Measurements from ENCODE around the gene TBC1D13. TPM values are rescaled to one million over a fixed set of nuclear protein-coding genes. Genes with fewer than 3 reads are reported as not detected.
"Not testable (repeated sequence)": the region's sequence is repeated elsewhere in the genome, so short reads cannot be mapped to it uniquely, and the experiment has no call there.

Gene TBC1D13
- total RNA-seq, 1 donor from 2014 or later, result 20.5 TPM

GRCh38 chr9:128828719-128829452, 41.8 kb downstream of the TBC1D13 start:
- H3K9me3 Mint-ChIP-seq, result no peaks in the 10 kb centered on the region
- intact Hi-C loops (cut with micrococcal nuclease), result loop anchor here (5.0 kb wide), 1 partner anchor 57 kb away; the partner anchor contains the start of gene ZER1
- peaks cover 16% of the 10 kb centered on the region for H3K4me1 Mint-ChIP-seq (ENCODE audit: low read depth)
- no peaks in the 10 kb centered on the region for H3K27me3 Mint-ChIP-seq (ENCODE audit: low read depth)
- peaks cover 57% of the 10 kb centered on the region for H3K36me3 Mint-ChIP-seq (ENCODE audit: low read depth)
- peak overlapping the region; percentile 89 for H3K27ac Mint-ChIP-seq
- DNase-seq (ENCODE audit: low spot score), result no peak
- H3K4me3 Mint-ChIP-seq (ENCODE audit: low read depth), result peak overlapping the region; percentile 98

GRCh38 chr9:128829477-128830251, 42.6 kb downstream of the TBC1D13 start, which contains the start of gene SPOUT1:
Gene SPOUT1, minus strand, starts transcription at chr9:128829794. Its CDS starts 14 bp downstream, at chr9:128829780.
- Mint-ChIP-seq H3K27me3 (ENCODE audit: low read depth) (no peaks in the 10 kb centered on the region), H3K9me3 (no peaks in the 10 kb centered on the region), H3K4me1 (ENCODE audit: low read depth) (peaks cover 16% of the 10 kb centered on the region), H3K4me3 (ENCODE audit: low read depth) (peak within 1 kb of the TSS; percentile 98), H3K36me3 (ENCODE audit: low read depth) (peaks cover 49% of the 10 kb centered on the region), H3K27ac (peak within 1 kb of the TSS; percentile 89)
- peak; percentile 93 for DNase-seq (ENCODE audit: low spot score)
- intact Hi-C loops (cut with micrococcal nuclease), result loop anchor here (5.0 kb wide), 1 partner anchor 57 kb away; the partner anchor contains the start of gene ZER1

- H3K27me3 Mint-ChIP-seq (ENCODE audit: low read depth), result no peaks in the 10 kb centered on the region
- DNase-seq (ENCODE audit: low spot score), result no peak
- H3K4me1 Mint-ChIP-seq (ENCODE audit: low read depth), result peaks cover 8% of the 10 kb centered on the region
- peaks cover 17% of the 10 kb centered on the region for H3K36me3 Mint-ChIP-seq (ENCODE audit: low read depth)
- no peak overlapping the region for H3K27ac Mint-ChIP-seq
- intact Hi-C loops (cut with micrococcal nuclease), result no loop called here
- H3K9me3 Mint-ChIP-seq, result no peaks in the 10 kb centered on the region
- no peak overlapping the region for H3K4me3 Mint-ChIP-seq (ENCODE audit: low read depth)
Measured at GRCh38 chr9:128833696-128834095, 46.6 kb downstream of the TBC1D13 start.

- intact Hi-C loops (cut with micrococcal nuclease), result no loop called here
- H3K4me3 Mint-ChIP-seq (ENCODE audit: low read depth), result no peak overlapping the region
- no peak for DNase-seq (ENCODE audit: low spot score)
- H3K27me3 Mint-ChIP-seq (ENCODE audit: low read depth), result no peaks in the 10 kb centered on the region
- H3K9me3 Mint-ChIP-seq, result no peaks in the 10 kb centered on the region
- H3K36me3 Mint-ChIP-seq (ENCODE audit: low read depth), result peaks cover 9% of the 10 kb centered on the region
- H3K4me1 Mint-ChIP-seq (ENCODE audit: low read depth), result no peaks in the 10 kb centered on the region
- no peak overlapping the region for H3K27ac Mint-ChIP-seq
Measured at GRCh38 chr9:128835246-128836210, 48.5 kb downstream of the TBC1D13 start.

- Mint-ChIP-seq H3K4me1 (ENCODE audit: low read depth) (no peaks in the 10 kb centered on the region), H3K27ac (no peak overlapping the region), H3K36me3 (ENCODE audit: low read depth) (peaks cover 9% of the 10 kb centered on the region), H3K4me3 (ENCODE audit: low read depth) (no peak overlapping the region), H3K9me3 (no peaks in the 10 kb centered on the region), H3K27me3 (ENCODE audit: low read depth) (no peaks in the 10 kb centered on the region)
- no peak for DNase-seq (ENCODE audit: low spot score)
- intact Hi-C loops (cut with micrococcal nuclease), result no loop called here
Measured at GRCh38 chr9:128836509-128837145, 49.6 kb downstream of the TBC1D13 start.

- no peaks in the 10 kb centered on the region for H3K27me3 Mint-ChIP-seq (ENCODE audit: low read depth)
- no peak overlapping the region for H3K27ac Mint-ChIP-seq
- intact Hi-C loops (cut with micrococcal nuclease), result no loop called here
Measured at GRCh38 chr9:128838338-128838737, 51.3 kb downstream of the TBC1D13 start.

GRCh38 chr9:128840524-128840923, 53.5 kb downstream of the TBC1D13 start:
- H3K9me3 Mint-ChIP-seq, result no peaks in the 10 kb centered on the region
- peaks cover 4% of the 10 kb centered on the region for H3K36me3 Mint-ChIP-seq (ENCODE audit: low read depth)
- intact Hi-C loops (cut with micrococcal nuclease), result no loop called here
- H3K4me3 Mint-ChIP-seq (ENCODE audit: low read depth), result no peak overlapping the region
- H3K27me3 Mint-ChIP-seq (ENCODE audit: low read depth), result no peaks in the 10 kb centered on the region
- no peak overlapping the region for H3K27ac Mint-ChIP-seq
- no peak for DNase-seq (ENCODE audit: low spot score)
- H3K4me1 Mint-ChIP-seq (ENCODE audit: low read depth), result no peaks in the 10 kb centered on the region

More at GRCh38 chr9:128838338-128838737, 51.3 kb downstream of the TBC1D13 start:
- Mint-ChIP-seq H3K4me1 (ENCODE audit: low read depth) (no peaks in the 10 kb centered on the region), H3K9me3 (no peaks in the 10 kb centered on the region), H3K4me3 (ENCODE audit: low read depth) (no peak overlapping the region), H3K36me3 (ENCODE audit: low read depth) (peaks cover 4% of the 10 kb centered on the region)
- DNase-seq (ENCODE audit: low spot score), result no peak

GRCh38 chr9:128841694-128842492, 54.8 kb downstream of the TBC1D13 start:
- no peaks in the 10 kb centered on the region for H3K4me1 Mint-ChIP-seq (ENCODE audit: low read depth)
- H3K27ac Mint-ChIP-seq, result no peak overlapping the region
- no peaks in the 10 kb centered on the region for H3K9me3 Mint-ChIP-seq
- no peaks in the 10 kb centered on the region for H3K27me3 Mint-ChIP-seq (ENCODE audit: low read depth)
- H3K4me3 Mint-ChIP-seq (ENCODE audit: low read depth), result no peak overlapping the region
- intact Hi-C loops (cut with micrococcal nuclease), result no loop called here
- DNase-seq (ENCODE audit: low spot score), result no peak
- H3K36me3 Mint-ChIP-seq (ENCODE audit: low read depth), result peaks cover 4% of the 10 kb centered on the region

GRCh38 chr9:128843171-128843570, 56.1 kb downstream of the TBC1D13 start:
- DNase-seq (ENCODE audit: low spot score); H3K4me3 Mint-ChIP-seq (ENCODE audit: low read depth); H3K36me3 Mint-ChIP-seq (ENCODE audit: low read depth); H3K27me3 Mint-ChIP-seq (ENCODE audit: low read depth); intact Hi-C loops (cut with micrococcal nuclease); H3K9me3 Mint-ChIP-seq; H3K4me1 Mint-ChIP-seq (ENCODE audit: low read depth); H3K27ac Mint-ChIP-seq: not testable (repeated sequence)

GRCh38 chr9:128845186-128845931, 58.3 kb downstream of the TBC1D13 start:
- H3K4me3 Mint-ChIP-seq (ENCODE audit: low read depth), result no peak overlapping the region
- H3K9me3 Mint-ChIP-seq, result peaks cover 13% of the 10 kb centered on the region
- H3K36me3 Mint-ChIP-seq (ENCODE audit: low read depth), result peaks cover 14% of the 10 kb centered on the region
- no peak for DNase-seq (ENCODE audit: low spot score)
- H3K4me1 Mint-ChIP-seq (ENCODE audit: low read depth), result no peaks in the 10 kb centered on the region
- intact Hi-C loops (cut with micrococcal nuclease), result no loop called here
- no peaks in the 10 kb centered on the region for H3K27me3 Mint-ChIP-seq (ENCODE audit: low read depth)
- no peak overlapping the region for H3K27ac Mint-ChIP-seq

GRCh38 chr9:128846680-128847030, 59.6 kb downstream of the TBC1D13 start:
- no peak overlapping the region for H3K27ac Mint-ChIP-seq

More at GRCh38 chr9:128846680-128847030, 59.6 kb downstream of the TBC1D13 start:
- Mint-ChIP-seq H3K4me1 (ENCODE audit: low read depth) (no peaks in the 10 kb centered on the region), H3K9me3 (peaks cover 26% of the 10 kb centered on the region), H3K27me3 (ENCODE audit: low read depth) (no peaks in the 10 kb centered on the region), H3K36me3 (ENCODE audit: low read depth) (peaks cover 26% of the 10 kb centered on the region), H3K4me3 (ENCODE audit: low read depth) (no peak overlapping the region)
- no peak for DNase-seq (ENCODE audit: low spot score)
- intact Hi-C loops (cut with micrococcal nuclease), result no loop called here
